T-helper 1 cell (primary cell): ENCODE measurements around the gene NINL.

ENCODE experiments used
- DNase-seq, 5 donors: peaks; one replicate each; pipeline ENCODE4 v3.0.0-alpha.2; 2012 to 2020

The NINL gene

DNA sequence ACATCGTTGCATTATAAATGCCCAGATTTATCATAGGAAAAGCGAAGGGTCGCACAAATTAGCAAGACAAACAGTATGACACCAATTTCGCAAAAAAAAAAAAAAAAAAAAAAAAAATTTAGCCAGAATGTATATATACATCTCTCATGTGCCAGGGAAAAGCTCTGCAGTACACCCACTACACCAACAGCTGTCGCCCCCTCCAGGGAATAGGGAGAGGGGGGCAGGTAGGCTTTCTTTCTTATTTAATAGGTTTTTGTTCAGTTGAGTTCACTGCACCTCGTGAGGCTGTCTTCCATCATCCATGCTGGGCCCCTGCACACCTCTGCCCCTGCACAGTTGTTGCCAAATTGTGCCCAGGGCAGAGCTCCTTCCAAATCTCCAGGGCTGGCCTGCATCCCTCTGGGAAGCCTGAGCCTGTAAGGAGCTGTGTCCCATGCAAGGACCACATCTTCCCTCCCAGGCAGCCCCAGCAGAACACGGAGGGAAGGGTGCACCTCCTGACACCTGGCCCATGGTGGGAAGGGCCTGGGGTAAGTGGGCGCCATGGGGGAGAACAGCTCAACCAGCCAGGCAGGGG is 85.4 kb downstream of the NINL start:
- no peak for DNase-seq

DNA sequence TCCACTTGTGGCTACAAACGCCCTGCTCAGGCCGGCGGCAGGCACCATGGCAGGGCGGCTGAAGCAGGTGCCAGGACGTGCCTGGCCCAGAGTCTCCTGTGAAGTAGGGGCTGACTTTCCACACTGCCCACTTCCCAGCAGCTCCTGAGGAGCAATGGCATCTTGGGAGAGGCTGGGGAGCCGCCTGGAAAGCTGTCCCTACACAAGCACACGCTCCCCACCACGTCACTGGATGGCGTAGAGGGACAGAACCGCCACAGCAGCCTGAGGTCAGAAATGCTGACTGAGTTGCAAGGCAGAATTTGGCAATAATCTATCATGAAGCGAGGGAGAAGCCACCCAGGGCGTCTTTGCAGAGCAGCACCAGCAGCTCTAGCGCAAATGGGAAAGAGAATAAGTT is 86.3 kb downstream of the NINL start:
- no peak for DNase-seq

DNA sequence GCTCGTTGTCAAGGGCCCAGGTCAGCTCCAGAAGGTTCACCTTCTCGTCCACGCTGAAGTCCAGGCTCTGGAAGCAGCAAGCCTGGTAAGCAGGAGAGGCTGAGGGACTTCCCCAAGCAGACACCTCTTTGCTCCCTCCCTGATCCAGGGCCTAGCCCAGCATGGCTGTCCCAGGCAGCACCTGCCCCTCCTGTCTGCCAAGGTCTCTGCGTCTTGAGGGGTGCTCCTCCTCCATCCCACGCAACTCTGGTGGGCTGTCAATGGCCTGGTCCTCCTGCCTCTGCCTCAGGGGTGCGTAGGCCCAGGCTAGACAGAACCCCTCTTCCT is 87.1 kb downstream of the NINL start:
- DNase-seq: no peak

DNA sequence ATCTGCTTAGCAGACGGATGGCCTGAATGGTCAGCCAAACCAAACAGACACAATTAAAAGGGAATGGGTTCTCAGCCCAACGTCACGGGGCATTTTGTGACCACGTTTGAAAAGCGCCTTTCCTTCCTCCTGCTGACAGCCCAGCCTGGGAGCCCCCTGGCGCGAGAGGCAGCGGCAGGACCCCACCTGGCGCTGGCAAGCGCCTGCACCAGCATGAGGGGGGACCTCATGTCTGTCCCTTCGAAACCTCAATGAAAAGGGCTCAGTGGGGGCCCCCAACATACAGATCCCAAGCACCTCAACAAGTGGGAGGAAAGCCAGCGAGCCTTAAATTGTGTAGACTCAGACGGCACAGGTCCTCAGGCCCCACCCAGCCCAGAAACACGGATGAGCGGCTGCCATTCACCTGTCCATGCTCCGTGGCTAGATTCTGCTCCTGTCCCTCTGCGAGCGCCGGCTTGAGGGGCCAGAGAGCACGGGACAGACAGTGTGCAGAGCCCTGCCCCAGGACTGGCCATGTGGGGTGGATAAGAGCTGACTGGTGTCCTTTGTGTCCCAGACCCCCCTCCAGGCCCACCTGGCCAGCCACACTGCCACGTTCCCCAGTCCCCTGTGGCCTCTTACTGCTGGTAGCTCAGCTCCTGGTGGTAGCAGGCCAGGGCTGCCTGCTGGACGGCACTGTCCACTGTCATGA is 87.6 kb downstream of the NINL start:
- no peak for DNase-seq

DNA sequence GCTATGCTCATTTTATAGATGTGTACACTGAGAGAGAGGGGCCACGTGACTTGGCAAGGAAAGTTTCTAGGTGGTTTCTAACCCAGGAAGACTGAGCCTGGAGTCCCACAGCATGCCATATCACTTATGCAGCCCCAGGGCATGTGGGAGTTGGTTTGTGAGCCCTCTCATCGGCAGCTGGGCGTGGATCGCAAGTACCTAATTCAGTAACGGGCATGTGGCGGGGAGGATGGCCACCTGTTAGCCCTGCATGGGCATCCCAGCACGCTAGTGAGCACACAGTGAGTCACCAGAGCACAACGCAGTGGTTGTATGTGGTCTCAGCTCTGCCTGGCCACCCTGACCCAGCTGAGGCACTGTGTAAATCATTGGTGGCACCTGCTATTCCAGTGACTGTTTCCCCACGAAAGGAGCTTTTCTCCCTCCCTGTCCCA is 88.3 kb downstream of the NINL start:
- no peak for DNase-seq

DNA sequence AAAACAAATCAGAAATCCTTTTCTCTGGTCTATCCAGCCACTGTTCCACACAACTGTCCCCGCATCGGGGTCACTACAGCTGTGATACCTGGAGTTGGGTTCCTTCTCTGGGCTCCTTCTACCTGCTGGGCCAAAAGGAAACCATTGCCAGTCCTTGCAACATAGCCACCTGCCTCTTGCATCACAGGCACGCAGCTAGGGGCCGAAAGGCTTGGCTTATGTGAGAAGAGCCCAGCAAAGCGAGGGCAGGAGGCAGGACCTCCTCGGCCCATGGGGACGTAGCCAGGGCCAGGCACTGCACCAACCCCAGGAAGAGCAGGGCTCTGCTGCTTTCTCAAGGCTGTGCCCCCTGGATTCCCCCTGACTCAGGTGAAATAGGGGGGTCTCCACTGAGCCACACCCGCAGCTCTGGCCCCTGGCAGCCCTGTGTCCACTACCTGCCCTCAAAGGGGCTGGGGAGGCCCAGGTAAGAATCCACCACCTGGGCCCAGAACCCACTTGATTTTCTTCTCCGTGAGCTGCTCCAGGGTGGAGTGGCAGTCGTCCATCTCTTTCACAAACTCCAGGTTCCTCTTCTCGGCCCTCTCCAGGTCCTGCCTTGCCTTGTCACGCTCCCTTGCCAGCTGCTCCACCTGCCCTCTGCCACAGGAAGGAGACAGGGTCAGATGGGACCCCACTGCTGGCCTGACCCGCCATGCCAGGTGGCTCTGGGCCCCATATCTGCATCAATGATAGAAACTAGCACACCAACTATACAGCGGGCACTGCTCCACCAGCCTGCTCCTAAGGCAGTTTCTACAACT is 89.0 kb downstream of the NINL start:
- no peak for DNase-seq

DNA sequence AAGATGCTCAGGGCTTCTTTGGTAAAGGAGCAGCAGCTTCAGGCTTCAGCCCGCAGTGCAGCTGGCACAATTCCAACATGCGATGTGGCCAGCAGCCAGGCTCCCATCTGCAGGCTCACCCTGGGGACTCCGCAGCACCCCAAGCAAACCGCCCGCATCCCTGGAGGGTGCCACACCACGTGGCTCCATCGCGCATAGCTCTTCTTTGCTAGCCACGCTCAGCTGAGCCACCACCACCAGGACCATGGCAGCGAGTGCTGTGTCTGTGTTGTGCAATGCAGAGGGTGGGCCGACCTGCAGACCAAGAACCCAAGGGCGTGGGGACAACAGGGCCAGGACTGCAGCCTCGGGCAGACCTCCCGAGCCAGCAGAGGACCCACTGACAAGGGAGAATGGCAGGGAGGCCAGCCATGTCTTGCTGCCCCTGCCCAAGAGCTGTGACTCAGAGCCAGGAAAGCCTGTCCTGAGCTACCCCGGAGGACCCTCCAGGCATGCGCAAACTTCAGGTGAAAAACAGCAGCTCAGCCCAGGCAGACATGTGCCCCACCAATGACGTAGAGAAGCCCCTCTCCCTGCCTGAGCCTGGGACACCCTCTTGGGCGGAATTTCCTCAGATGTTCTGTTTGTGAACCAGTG is 90.0 kb downstream of the NINL start:
- no peak for DNase-seq

DNA sequence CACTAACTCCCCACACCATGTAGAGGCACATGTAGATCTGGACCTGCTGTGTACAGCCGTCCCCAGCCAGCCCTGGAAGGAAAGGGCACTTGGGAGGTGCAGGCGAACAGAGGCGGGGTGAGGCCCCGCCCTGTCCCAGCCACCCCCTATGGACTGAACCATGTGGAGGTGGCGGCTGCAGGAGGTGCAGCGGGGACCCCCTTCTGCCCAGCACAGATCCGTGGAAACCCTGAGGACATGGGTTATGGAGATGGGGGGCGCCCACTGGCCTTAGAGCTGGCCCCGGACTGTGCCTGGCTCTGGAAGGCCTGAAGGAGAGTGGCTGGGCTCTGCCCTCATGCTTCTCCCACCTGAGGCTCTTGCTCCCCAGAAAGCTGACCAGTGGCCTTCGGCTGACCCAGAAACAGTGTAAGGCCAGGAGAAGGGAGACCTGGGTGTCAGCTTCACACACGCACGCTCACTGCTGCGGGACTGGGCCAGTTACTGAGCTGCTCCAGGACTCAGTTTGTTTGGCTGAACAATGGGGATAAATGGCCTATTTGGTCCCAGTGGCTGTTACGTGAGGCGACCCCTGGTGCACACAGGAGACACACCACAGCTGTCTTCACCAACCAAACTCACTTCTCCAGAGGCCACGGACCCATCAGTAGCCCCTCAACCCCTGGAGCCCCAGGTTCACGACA is 90.7 kb downstream of the NINL start:
- no peak for DNase-seq

DNA sequence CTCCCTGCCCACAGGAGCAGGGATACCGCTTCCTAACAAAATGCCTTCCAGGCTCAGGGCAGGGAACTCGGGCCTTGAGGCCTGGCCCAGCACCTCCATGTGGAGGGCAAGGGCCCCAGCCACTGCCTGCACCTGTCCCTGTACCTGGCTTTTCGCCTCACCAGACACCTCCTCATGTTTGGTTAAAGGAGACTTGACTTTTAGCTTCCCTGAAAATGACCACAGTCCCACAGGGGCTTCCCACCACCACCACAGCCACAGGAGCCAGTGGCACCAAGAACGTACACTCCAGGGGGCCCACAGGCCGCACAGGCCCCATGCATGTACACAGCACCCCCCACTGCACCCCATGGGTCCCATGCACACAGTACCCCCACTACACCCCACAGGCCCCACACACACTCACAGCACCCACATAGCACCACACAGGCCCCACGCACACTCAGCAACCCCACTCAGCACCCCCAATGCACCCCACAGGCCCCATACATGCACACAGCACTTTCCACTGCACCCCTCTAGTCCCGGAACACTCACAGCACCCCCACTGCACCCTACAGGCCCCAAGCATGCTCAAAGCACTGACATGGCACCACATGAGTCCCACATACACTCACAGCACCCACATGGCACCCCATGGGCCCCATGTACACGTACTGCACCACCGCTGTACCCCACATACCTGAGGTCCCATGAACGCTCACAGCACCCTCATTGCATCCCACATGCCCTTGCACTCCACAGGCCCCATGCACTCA is 91.4 kb downstream of the NINL start:
- DNase-seq: no peak

DNA sequence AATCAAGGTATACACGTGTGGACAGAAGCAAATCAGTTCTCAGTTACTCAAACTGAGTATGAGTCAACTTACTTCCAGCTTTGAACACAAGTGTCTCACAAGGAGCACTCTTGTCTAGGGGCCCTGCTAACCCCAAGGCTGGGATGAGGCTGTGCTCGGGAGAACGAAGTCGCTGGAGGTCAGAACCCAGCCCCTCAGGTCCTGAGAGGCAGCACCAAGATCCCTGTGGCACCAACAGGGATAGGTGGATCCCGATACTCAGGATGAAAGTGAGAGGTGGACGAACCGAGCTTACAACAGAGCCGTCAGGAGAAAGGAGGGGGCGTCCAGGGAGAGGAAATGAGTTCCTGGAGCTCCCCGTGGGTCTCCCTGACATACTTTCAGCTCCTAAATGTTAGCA is 92.2 kb downstream of the NINL start:
- DNase-seq: no peak

DNA sequence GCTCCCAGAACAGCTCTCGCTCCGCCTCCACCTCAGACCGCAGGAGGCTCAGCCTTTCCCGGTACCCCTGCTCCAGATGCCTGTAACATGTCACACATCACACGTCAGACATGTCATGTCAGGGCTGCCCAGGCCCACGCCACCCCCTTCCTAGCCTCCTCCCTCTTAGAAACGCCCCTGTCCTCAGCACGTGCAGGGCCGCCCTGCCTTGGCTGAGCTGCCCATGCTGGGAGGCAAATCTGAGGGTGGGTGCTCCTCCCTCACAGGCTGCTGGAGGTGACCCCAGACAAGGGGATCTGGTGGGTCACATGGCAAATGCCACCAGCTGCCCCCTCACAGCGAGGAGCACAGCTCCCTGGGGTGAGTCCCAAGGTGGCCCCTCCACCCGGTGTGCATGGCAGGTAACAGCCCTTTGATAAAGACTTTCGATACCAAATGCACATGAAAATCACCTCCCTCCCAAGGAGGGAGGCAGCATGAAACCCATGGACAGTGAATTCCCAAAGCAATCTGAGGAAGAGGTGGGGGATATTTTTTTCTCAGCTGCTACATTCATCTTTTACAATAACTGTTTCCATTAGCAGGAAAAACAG is 93.8 kb downstream of the NINL start:
- DNase-seq: no peak

DNA sequence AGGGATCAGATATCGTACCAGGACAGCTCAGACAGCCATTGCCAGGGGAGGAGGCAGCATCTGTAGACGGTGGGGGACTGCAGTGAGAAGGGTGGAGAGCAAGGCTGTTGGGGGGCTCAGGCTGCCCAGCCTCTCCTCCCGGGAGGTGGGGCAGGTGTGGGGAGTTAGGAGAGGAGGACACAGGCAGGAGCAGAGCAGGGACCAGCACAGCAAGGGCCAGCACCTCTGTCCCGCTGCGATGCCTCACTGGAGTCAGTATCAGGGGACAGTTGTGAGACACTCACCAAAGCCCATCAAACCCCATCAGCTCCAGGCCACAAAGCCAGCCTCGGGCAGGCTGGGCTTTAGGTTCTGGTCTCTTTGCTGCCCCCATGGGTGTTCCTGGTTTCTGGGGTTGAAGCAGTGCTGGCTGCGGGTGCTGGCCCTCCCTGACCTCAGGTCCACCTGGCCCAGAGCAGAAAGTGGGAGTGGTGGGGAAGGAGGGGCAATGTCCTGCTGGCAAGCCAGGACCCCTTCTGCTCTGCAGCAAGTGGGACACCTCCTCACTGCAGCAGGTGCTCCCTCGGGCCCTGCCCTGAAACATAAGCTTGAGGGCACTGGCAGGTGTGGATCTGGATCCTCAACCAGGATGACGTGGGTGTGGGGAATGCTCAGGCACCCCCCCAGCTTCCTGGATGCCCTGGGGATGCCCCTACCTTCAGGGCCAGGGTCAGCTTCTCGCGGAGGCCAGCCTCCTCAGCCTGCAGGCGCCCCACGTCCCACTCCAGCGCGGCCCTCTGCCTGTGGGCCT is 94.5 kb downstream of the NINL start:
- DNase-seq: no peak

DNA sequence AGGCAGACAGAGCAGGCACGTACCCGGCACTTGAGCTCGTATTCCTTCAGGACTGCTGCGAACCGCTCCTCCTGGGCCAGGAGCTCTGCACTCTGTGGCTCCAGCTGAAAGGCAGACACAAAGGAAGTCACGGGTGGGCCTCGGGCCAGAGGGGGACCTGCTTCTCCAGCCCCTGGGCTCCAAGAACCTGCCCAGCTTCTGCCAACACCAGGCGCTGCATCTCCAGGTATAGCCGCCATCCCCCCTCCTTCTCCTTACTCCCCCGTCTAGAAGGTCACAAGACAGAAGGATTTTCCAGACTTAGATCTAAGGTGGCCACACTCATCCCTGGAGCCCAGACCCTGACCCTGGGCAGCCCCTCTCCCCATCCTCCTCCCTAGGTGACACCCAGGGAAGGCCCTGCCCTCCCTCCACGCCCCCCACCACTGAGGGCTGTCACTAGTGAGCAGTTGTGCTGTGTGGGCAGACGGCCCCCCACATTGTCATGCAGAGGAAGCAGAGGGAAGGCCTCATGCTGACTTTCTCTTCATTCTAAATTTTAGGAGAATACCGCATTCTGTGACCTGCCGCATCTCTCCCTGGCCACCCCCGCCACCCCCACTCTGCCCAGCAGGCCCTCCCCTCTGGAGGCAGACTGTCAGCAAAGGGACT is 96.0 kb downstream of the NINL start:
- DNase-seq: no peak

DNA sequence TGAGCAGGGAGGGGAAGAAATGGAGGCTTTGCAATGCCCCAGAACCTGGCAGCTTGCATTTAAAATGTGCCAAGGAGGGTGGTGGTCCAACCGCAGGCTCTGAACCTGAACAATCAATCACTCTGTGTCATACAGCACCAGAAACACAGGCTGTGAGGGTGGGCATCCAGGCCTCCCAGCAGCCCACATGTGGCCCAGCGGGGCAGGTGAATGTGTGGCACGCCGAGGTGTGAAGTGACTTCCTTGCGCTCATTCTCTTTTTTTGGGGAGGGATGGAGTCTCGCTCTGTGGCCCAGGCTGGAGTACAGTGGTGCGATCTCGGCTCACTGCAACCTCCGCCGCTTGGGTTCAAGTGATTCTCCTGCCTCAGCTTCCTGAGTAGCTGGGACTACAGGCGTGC is 97.4 kb downstream of the NINL start:
- DNase-seq: no peak

DNA sequence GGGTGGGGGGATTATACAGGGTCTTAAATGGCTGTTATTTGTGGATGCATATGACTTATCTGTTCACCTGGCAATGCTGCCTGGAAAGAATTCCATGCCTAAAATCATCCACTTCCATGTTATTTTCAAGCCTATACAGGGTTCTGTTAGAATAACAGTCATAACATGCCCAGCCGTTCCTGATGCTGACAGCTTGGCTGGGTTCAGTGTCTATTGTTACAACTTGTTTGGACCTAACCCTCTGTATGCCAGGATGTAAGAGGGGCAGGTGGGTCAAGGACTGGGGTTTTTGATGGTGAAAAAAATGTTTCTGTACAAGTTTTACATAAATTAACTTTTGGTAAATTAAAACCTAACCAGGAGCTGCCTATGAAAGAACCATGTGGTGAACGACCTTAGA is 98.0 kb downstream of the NINL start:
- no peak for DNase-seq

DNA sequence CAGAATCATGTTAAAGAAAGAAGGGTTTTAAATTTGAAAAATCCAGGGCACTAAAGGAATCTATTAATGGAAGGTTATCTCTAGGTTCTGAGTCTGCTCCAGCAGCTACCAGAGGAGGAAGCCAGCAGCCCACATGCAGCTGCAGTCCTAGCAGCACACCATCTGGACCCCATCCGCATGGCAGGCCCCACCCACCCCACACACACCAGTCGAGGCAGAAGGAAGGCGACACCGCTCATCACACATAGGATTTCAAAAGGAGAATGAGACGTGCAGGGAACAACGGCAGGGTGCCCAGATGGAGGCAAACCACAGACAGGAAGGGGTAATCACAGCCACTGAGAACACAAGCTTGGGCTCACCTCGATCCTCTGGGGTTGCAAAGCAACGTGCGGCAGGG is 99.0 kb downstream of the NINL start:
- DNase-seq: no peak

DNA sequence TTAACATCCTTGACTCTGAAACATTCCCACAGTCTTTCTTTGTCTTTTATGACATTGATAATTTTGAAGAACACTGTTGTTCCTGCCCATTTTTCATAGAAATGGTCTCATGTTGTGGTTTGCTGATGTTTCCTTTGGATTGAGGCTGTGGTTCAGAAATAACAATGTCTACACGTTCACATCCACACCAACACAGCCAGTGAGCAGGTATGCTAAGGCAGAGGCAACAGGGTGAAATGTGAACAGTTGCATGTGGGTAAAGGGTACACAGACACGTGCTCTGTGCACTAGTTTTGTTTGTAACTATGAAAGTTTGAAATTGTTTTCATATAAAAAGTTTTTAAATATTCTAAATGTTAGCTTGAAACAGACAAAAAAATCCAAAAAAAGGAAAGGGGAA is 99.5 kb downstream of the NINL start:
- no peak for DNase-seq

DNA sequence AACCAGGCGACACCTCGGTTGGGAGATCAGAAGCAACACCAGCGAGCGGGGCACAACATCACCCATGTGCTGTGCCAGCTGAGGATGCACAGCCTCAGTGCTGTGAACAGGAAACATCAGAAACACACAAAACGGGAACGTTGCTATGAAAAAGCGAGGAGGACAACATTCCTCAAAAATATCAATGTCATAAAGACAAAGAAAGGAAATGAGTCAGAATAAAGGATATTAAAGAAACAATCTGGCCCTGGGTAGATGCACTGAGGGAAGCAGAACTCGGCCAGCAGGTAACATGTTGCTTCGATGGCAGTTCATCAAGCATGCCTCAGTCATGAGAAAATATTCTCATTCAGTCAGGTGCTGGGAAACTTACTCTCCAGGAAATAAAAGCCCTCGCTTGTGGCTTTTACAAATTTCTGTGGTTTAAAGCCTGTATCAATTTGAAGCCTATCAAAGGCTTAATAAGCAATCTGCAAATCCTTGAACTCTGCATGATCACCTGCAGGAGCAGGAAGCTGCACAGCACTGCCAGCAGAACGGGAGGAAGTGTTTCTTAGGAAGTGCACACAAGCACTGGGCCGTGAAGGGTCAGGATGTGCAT is 100.3 kb downstream of the NINL start:
- no peak for DNase-seq

DNA sequence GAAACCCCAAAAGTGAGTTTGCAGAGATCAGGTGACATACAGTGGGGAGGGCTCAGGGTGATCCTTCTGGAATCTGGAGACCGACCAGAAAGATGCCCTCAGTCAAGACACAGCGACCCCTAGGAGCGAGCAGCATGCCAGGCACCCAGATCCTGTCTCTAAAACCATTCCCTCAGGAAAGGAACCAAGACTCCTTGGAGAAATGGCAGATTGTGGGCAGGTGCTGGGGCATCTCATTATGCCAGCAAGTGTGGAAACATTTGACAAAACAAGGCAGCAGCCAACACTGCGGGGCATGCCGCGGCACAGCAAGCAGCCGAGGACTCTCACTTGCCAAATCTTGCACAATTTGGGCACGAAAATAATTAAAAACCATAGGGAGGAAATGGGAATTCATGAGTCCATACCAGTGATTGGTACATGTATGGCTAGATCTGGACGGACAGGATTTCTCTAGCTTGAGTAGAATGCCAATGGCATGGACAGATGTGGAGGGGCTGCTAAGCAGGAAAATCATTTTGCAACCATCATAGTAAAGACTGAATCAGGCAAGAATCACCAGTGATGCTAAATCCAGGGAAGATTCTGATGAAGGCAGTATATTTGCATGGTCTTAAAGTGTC is 101.0 kb downstream of the NINL start:
- DNase-seq: no peak
